Uterus (tissue), 2 donors: Measurements from ENCODE around the gene CACNA1A.

Experiments
- POLR2A ChIP-seq, 2 donors: fragments of 450-650 bp; IDR thresholded peaks; one replicate each; pipeline ENCODE4 v1.6.1; 2016; ENCODE audit warnings: antibody characterized with exemption in 2 of 2, mild to moderate bottlenecking in 1 of 2, moderate library complexity in 1 of 2
- TF ChIP-seq, protein P1 (sequence below), 4 experiments: fragments of 200-600 bp in 2 of 4; fragments of 450-650 bp in 2 of 4; sonication (generic) in 2 of 4; IDR thresholded peaks; one replicate each; pipeline ENCODE4 v1.5.1; 2016 to 2019; ENCODE audit warnings: antibody characterized with exemption in 4 of 4, mild to moderate bottlenecking in 2 of 4, moderate library complexity in 1 of 4

DNA sequence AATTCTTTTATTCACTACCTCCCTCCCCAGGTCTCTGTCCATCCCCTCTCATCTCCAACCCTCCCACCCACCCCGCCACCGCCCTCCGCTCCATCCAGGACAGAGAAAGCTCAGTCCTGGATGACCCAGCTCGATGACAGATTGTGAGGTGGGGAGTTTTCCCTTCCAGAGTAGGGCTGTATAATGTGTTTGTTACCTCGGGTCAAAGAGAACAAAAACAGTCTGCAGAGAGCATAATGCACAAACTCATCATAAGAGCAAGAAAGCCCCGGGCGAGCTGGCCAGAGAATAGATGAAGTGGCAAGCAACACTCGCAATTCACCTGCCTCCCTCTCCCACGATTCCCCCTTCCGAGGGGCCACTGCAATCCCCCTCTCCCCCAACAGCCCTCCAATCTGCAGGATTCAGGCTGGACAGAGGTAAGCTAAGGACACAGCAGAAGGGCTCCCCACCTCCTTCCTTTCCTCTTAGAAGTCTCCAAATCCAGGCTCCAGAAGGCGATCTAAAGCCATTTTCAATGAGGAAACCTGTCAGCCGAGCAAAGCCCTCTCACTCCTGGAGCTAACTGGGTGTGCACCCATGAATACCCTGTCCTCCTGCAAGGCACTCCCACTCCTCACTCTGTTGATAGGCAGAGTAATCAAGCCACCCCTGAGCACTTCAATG is 2.6 kb downstream of the CACNA1A start:
- TF ChIP-seq, protein P1, sequence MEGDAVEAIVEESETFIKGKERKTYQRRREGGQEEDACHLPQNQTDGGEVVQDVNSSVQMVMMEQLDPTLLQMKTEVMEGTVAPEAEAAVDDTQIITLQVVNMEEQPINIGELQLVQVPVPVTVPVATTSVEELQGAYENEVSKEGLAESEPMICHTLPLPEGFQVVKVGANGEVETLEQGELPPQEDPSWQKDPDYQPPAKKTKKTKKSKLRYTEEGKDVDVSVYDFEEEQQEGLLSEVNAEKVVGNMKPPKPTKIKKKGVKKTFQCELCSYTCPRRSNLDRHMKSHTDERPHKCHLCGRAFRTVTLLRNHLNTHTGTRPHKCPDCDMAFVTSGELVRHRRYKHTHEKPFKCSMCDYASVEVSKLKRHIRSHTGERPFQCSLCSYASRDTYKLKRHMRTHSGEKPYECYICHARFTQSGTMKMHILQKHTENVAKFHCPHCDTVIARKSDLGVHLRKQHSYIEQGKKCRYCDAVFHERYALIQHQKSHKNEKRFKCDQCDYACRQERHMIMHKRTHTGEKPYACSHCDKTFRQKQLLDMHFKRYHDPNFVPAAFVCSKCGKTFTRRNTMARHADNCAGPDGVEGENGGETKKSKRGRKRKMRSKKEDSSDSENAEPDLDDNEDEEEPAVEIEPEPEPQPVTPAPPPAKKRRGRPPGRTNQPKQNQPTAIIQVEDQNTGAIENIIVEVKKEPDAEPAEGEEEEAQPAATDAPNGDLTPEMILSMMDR (IDR thresholded peaks at IDR 0.05), result no peak
- TF ChIP-seq POLR2A (IDR thresholded peaks at IDR 0.05), result no peak
